A673 (cell line): Measurements from ENCODE around the gene IL1RN. TPM values are rescaled to one million over a fixed set of nuclear protein-coding genes. Genes with fewer than 3 reads are reported as not detected.

Experiments
- BruUV-seq: library from RNA; stranded (reverse); fragments of 400-500 nt; replicated peaks from 2 replicates; lab custom pipeline; 2021; lab: Mats Ljungman, UMichigan
- CTCF ChIA-PET: fragments of 300-600 bp; sonication (Branson Sonifier 250); formaldehyde crosslinking; loops from one replicate; lab custom pipeline; 2022; ENCODE audit warnings: antibody characterized with exemption; lab: Charles Lee
- POLR2A ChIA-PET: fragments of 300-600 bp; sonication (Branson Sonifier 250); formaldehyde crosslinking; loops from one replicate; lab custom pipeline; 2022; ENCODE audit warnings: antibody characterized with exemption; ENCODE audit not compliant: low non-redundant PET; lab: Charles Lee
- DNase-seq: peaks from one replicate; pipeline ENCODE4 v3.0.0-alpha.2; 2015; ENCODE audit warnings: low spot score
- H3K27ac ChIP-seq: fragments of 200-600 bp; sonication (generic); 2 replicates; pipeline ENCODE4 v1.5.1; 2016; ENCODE audit warnings: mixed run types, low read depth, mild to moderate bottlenecking, mixed read lengths, antibody characterized with exemption, low read length; ENCODE audit not compliant: poor library complexity, severe bottlenecking
- H3K27me3 ChIP-seq: fragments of 200-600 bp; sonication (generic); replicated peaks from 2 replicates; pipeline ENCODE4 v1.6.1; 2017; ENCODE audit warnings: mixed run types, low read depth, mild to moderate bottlenecking, mixed read lengths, antibody characterized with exemption, low read length; ENCODE audit not compliant: insufficient read depth, poor library complexity
- H3K36me3 ChIP-seq: fragments of 200-600 bp; sonication (generic); 2 replicates; pipeline ENCODE4 v1.6.1; 2016; ENCODE audit warnings: mixed run types, mild to moderate bottlenecking, mixed read lengths, antibody characterized with exemption, low read length; ENCODE audit not compliant: insufficient read depth, poor library complexity, severe bottlenecking
- H3K4me1 ChIP-seq: fragments of 200-600 bp; sonication (generic); 2 replicates; pipeline ENCODE4 v1.6.1; 2017; ENCODE audit warnings: mixed run types, mild to moderate bottlenecking, mixed read lengths, antibody characterized with exemption, low read length; ENCODE audit not compliant: insufficient read depth, poor library complexity, severe bottlenecking
- H3K4me3 ChIP-seq: fragments of 200-600 bp; sonication (generic); 2 replicates; pipeline ENCODE4 v1.5.1; 2016; ENCODE audit warnings: low read depth, mixed run types, mild to moderate bottlenecking, mixed read lengths, low read length; ENCODE audit not compliant: poor library complexity, severe bottlenecking
- H3K9me3 ChIP-seq: fragments of 200-600 bp; sonication (generic); 2 replicates; pipeline ENCODE4 v1.6.1; 2016; ENCODE audit warnings: mixed run types, low read depth, mild to moderate bottlenecking, mixed read lengths, antibody characterized with exemption, low read length; ENCODE audit not compliant: poor library complexity, severe bottlenecking
- EZH2 ChIP-seq: fragments of 200-600 bp; sonication (generic); IDR thresholded peaks from 2 replicates; pipeline ENCODE4 v1.6.1; 2017; ENCODE audit warnings: borderline replicate concordance, low read depth, mild to moderate bottlenecking, mixed read lengths, antibody characterized with exemption, low read length; ENCODE audit not compliant: poor library complexity, severe bottlenecking
- intact Hi-C: fragments of 100-400 bp; cut with micrococcal nuclease; formaldehyde crosslinking; loops from one replicate; pipeline ENCODE4 v1.10.0; 2022; ENCODE audit not compliant: unreplicated experiment
- total RNA-seq: library from RNA; stranded (reverse); gene quantifications from 2 replicates; pipeline ENCODE4 v1.2.3, GENCODE V29; 2021
- TF ChIP-seq, protein P1 (sequence below): fragments of 300-800, 200-600 bp; sonication (generic); conservative IDR thresholded peaks from 2 replicates; pipeline ENCODE4 v1.5.1; 2017; ENCODE audit warnings: low read depth, mild to moderate bottlenecking, antibody characterized with exemption, low read length, moderate library complexity, mixed read lengths

The IL1RN gene
- total RNA-seq, 1 experiment from 2014 or later, result not detected

DNA sequence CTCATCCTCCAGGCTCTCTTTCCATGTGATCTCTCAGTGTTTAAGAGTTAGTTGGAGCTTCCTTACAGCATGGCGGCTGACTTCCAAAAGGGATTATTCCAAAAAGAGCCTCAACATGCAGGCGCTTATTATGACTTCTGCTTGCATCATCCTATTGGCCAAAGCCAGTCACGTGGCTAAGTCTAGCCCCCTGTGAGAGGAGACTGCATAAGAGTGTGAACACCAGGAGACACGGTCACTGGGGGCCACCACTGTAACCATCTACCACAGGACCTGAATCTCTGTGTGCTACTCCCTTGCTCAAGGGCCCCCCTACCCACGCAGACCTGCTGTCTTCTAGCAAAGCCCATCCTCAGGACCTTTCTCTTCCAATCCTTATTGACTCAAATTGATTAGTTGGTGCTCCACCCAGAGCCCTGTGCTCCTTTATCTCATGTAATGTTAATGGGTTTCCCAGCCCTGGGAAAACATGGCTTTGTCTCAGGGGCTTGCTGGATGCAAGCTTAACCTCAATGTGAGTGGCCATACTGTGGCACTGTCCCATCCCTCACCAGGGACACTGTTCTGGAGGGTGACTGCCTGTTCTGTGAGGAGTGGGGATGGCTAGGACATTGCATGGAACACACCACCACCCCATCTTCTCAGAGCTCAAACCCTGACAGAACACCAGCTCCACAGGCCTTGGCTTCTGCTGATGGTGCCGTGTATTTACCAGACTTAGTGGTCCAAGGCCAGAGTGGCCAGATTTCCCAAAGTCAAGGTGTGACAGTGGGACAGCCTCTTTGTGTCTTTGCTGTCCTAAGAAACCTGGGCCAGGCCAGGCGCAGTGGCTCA, 4.2 kb downstream of the IL1RN start:
- H3K4me1 ChIP-seq, result no peaks in the 10 kb centered on the region
- ChIA-PET POLR2A (no interaction called here), CTCF (no interaction called here)
- H3K9me3 ChIP-seq, result no peaks in the 10 kb centered on the region
- no peak for TF ChIP-seq EZH2
- TF ChIP-seq, protein P1, sequence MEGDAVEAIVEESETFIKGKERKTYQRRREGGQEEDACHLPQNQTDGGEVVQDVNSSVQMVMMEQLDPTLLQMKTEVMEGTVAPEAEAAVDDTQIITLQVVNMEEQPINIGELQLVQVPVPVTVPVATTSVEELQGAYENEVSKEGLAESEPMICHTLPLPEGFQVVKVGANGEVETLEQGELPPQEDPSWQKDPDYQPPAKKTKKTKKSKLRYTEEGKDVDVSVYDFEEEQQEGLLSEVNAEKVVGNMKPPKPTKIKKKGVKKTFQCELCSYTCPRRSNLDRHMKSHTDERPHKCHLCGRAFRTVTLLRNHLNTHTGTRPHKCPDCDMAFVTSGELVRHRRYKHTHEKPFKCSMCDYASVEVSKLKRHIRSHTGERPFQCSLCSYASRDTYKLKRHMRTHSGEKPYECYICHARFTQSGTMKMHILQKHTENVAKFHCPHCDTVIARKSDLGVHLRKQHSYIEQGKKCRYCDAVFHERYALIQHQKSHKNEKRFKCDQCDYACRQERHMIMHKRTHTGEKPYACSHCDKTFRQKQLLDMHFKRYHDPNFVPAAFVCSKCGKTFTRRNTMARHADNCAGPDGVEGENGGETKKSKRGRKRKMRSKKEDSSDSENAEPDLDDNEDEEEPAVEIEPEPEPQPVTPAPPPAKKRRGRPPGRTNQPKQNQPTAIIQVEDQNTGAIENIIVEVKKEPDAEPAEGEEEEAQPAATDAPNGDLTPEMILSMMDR, result no peak
- BruUV-seq, result no TSS peak
- H3K36me3 ChIP-seq, result no peaks in the 10 kb centered on the region
- H3K27ac ChIP-seq, result no peak overlapping the region
- DNase-seq, result no peak
- no peaks in the 10 kb centered on the region for H3K27me3 ChIP-seq
- intact Hi-C loops, result no loop called here
- no peak overlapping the region for H3K4me3 ChIP-seq

DNA sequence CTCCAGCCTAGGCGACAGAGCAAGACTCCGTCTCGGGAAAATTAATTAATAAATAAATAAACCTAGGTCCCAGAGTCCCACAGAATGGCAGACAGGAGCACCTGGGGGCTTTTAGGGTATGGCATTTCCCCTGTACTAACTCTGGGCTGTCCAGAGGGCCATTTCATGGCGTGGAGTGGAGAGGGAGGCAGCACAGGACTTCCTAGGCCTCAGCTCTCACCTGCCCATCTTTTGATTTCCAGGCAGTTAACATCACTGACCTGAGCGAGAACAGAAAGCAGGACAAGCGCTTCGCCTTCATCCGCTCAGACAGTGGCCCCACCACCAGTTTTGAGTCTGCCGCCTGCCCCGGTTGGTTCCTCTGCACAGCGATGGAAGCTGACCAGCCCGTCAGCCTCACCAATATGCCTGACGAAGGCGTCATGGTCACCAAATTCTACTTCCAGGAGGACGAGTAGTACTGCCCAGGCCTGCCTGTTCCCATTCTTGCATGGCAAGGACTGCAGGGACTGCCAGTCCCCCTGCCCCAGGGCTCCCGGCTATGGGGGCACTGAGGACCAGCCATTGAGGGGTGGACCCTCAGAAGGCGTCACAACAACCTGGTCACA, 5.1 kb downstream of the IL1RN start:
- no TSS peak for BruUV-seq
- Histone ChIP-seq H3K36me3 (no peaks in the 10 kb centered on the region), H3K4me1 (no peaks in the 10 kb centered on the region), H3K27me3 (no peaks in the 10 kb centered on the region), H3K9me3 (no peaks in the 10 kb centered on the region), H3K4me3 (no peak overlapping the region), H3K27ac (no peak overlapping the region)
- POLR2A ChIA-PET, result no interaction called here
- intact Hi-C loops, result no loop called here
- CTCF ChIA-PET, result no interaction called here
- no peak for TF ChIP-seq EZH2
- TF ChIP-seq, protein P1, result no peak
- no peak for DNase-seq

DNA sequence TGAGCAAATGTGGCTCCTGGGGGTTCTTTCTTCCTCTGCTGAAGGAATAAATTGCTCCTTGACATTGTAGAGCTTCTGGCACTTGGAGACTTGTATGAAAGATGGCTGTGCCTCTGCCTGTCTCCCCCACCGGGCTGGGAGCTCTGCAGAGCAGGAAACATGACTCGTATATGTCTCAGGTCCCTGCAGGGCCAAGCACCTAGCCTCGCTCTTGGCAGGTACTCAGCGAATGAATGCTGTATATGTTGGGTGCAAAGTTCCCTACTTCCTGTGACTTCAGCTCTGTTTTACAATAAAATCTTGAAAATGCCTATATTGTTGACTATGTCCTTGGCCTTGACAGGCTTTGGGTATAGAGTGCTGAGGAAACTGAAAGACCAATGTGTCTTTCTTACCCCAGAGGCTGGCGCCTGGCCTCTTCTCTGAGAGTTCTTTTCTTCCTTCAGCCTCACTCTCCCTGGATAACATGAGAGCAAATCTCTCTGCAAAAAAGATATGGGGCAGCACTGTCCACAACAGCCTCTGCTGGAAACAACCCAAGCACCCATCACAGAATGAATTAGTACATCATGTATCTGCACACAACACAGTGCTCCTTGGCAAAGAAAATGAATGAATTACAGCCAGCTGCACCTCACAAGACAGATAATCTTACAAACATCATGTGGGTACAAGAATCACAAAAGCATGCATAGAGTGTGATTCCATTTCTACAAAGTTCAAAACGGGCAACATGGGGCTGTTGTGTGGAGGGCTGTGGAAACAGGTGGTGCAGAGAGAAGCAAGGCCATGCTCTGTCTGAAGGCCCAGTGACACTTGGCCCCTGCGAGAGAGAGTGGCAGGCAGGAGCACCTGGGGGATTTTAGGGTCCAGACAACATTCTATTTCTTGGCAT, 6.6 kb downstream of the IL1RN start:
- intact Hi-C loops, result no loop called here
- H3K9me3 ChIP-seq, result no peaks in the 10 kb centered on the region
- H3K4me1 ChIP-seq, result no peaks in the 10 kb centered on the region
- no peaks in the 10 kb centered on the region for H3K36me3 ChIP-seq
- POLR2A ChIA-PET, result no interaction called here
- H3K27ac ChIP-seq, result no peak overlapping the region
- H3K27me3 ChIP-seq, result no peaks in the 10 kb centered on the region
- H3K4me3 ChIP-seq, result no peak overlapping the region
- no peak for DNase-seq
- TF ChIP-seq, protein P1, result no peak
- no peak for TF ChIP-seq EZH2
- BruUV-seq, result no TSS peak
- CTCF ChIA-PET, result no interaction called here
